ENCODE data around the gene CD6. TPM values are rescaled to one million over a fixed set of nuclear protein-coding genes. Genes with fewer than 3 reads are reported as not detected.

CD6 gene
- total and polyA plus RNA-seq, 2 of the 8 experiments (the other 6 are each of a cell fraction or from before 2014, with no cell fraction given): 0.03 TPM; not detected in 1

- Histone ChIP-seq H3K9me3 (ENCODE audit: insufficient read depth in 2 of 2, low read depth in 1 of 2, low read length in 1 of 2) (no peaks in the 10 kb centered on the region), H3K4me1 (replicated peaks in 1 of 4; ENCODE audit: control insufficient read depth in 3 of 4, insufficient read depth in 4 of 4, low read length in 3 of 4) (peaks cover 0 to 8% (median 4%) of the 10 kb centered on the region in 4 experiments; a peak in 3 of 7 replicates), H3K4me2 (ENCODE audit: insufficient read depth in 1 of 2, low read depth in 2 of 2, low read length in 2 of 2) (no peak overlapping the region), H3K27ac (ENCODE audit: low read depth, low read length) (no peak overlapping the region), H4K91ac (replicated peaks; ENCODE audit: insufficient read length, low read length) (no peak overlapping the region), H3K79me2 (ENCODE audit: control insufficient read depth in 1 of 2, insufficient read depth in 2 of 2, low read length in 2 of 2) (no peaks in the 10 kb centered on the region), H3K14ac (ENCODE audit: insufficient read length) (no peak overlapping the region), H4K5ac (ENCODE audit: insufficient read length, low read depth, low read length) (no peak overlapping the region), H4K20me1 (replicated peaks in 1 of 2; ENCODE audit: control insufficient read depth in 1 of 2, insufficient read depth in 2 of 2, low read length in 2 of 2) (no peaks in the 10 kb centered on the region), H3K9ac (replicated peaks in 1 of 4; ENCODE audit: extremely low read depth in 1 of 4, low read depth in 3 of 4, low read length in 3 of 4) (no peak overlapping the region), H2BK5ac (ENCODE audit: low read depth, low read length) (no peak overlapping the region), H2BK120ac (replicated peaks; ENCODE audit: low read depth, low read length) (no peak overlapping the region), H3K4ac (replicated peaks; ENCODE audit: insufficient read length, low read depth, low read length) (no peak overlapping the region), H3K27me3 (replicated peaks in 1 of 4; ENCODE audit: control insufficient read depth in 3 of 4, extremely low read depth in 1 of 4, insufficient read depth in 3 of 4, low read length in 3 of 4) (peaks cover 0 to 6% (median under 1%) of the 10 kb centered on the region in 4 experiments; a peak in 4 of 7 replicates), H3K23ac (ENCODE audit: insufficient read length) (no peak overlapping the region), H4K8ac (ENCODE audit: extremely low read depth, insufficient read depth, low read length) (no peak overlapping the region), H2BK20ac (ENCODE audit: low read length) (no peak overlapping the region), H3K23me2 (ENCODE audit: low read depth, low read length) (peaks cover 1% of the 10 kb centered on the region; the same call in 1 of the 2 replicates), H3K36me3 (ENCODE audit: control insufficient read depth in 2 of 4, insufficient read depth in 4 of 4, low read length in 3 of 4) (no peaks in the 10 kb centered on the region), H3K4me3 (ENCODE audit: extremely low read depth in 1 of 4, insufficient read depth in 2 of 4, low read depth in 3 of 4, low read length in 4 of 4) (no peak overlapping the region), H2BK12ac (ENCODE audit: low read depth, low read length) (no peak overlapping the region), H2BK15ac (ENCODE audit: low read length) (no peak overlapping the region), H2AK5ac (ENCODE audit: low read depth, low read length) (no peak overlapping the region), H3K79me1 (ENCODE audit: low read depth, low read length) (no peaks in the 10 kb centered on the region), H2AFZ (ENCODE audit: low read length) (peak overlapping the region; percentile 13; the same call in 1 of the 2 replicates), H3K56ac (replicated peaks; ENCODE audit: insufficient read length, low read depth, low read length) (no peak overlapping the region), H3K18ac (ENCODE audit: extremely low read depth, low read length) (no peak overlapping the region; the same call in 1 of the 2 replicates)
- WGBS, 2 experiments (ENCODE audit: extremely low coverage in 1 of 2, insufficient coverage in 1 of 2, insufficient read length in 1 of 2, insufficient replicate concordance in 2 of 2, low coverage in 1 of 2, low lambda C conversion rate in 2 of 2, missing lambda C conversion rate in 1 of 2): 91% methylated on average over 17 of the region's 17 CpGs; no CpG with 5 or more reads in 1 of the 2 experiments
- FAIRE-seq (no peak), DNase-seq (ENCODE audit: low read depth in 1 of 2, low spot score in 2 of 2) (no peak)
- TF ChIP-seq BCL11A (IDR thresholded peaks at IDR 0.05; ENCODE audit: low read depth in 2 of 2, low read length in 2 of 2): no peak
- TF ChIP-seq CHD1 (IDR thresholded peaks at IDR 0.05; ENCODE audit: low read depth, low read length): no peak
- no peak for TF ChIP-seq FOSL1 (IDR thresholded peaks at IDR 0.05; ENCODE audit: insufficient read depth, low read depth, low read length)
- TF ChIP-seq GTF2F1 (IDR thresholded peaks at IDR 0.05; ENCODE audit: borderline replicate concordance, low read depth, low read length): no peak
- no peak for TF ChIP-seq CEBPB (IDR thresholded peaks at IDR 0.05; ENCODE audit: low read depth, low read length)
- no peak for TF ChIP-seq RXRA (IDR thresholded peaks at IDR 0.05; ENCODE audit: insufficient read depth, low read depth, low read length)
- no peak for TF ChIP-seq TAF7 (optimal IDR thresholded peaks at IDR 0.05; ENCODE audit: borderline replicate concordance, low read depth, low read length)
- no peak for TF ChIP-seq SRF (IDR thresholded peaks at IDR 0.05; ENCODE audit: low read depth, low read length)
- CTCF ChIA-PET (ENCODE audit: partially characterized antibody): interaction anchor here (1.2 kb wide), 1 partner anchor 58 kb away, joined by 5 read pairs; no protein-coding TSS in a partner anchor
- POLR2A ChIA-PET (ENCODE audit: partially characterized antibody): interaction anchor here (1.6 kb wide), 1 partner anchor 9 kb away, joined by 3 read pairs; no protein-coding TSS in a partner anchor
These were observed 55.8 kb downstream of the CD6 start for GRCh38 chr11:61027141-61027840.

All from H1 (cell line).